KMS-11 (cell line): ENCODE data around the gene PRR4.

ENCODE experiments used
- H2AFZ ChIP-seq: fragments of 200-600 bp; sonication (generic); 2 replicates; pipeline ENCODE4 v1.6.1; 2016; ENCODE audit warnings: antibody characterized with exemption, mixed run types, low read depth
- H3K27ac ChIP-seq: fragments of 200-600 bp; sonication (generic); 2 replicates; pipeline ENCODE4 v1.6.1; 2016; ENCODE audit warnings: mild to moderate bottlenecking, mixed run types
- H3K27me3 ChIP-seq: fragments of 200-600 bp; sonication (generic); 2 replicates; pipeline ENCODE4 v1.6.1; 2017; ENCODE audit warnings: mild to moderate bottlenecking, low read depth, mixed run types, moderate library complexity; ENCODE audit not compliant: insufficient read depth
- H3K36me3 ChIP-seq: fragments of 200-600 bp; sonication (generic); 2 replicates; pipeline ENCODE4 v1.6.1; 2017; ENCODE audit warnings: mild to moderate bottlenecking, mixed run types; ENCODE audit not compliant: insufficient read depth
- H3K4me1 ChIP-seq: fragments of 200-600 bp; sonication (generic); 2 replicates; pipeline ENCODE4 v1.6.1; 2016; ENCODE audit warnings: mild to moderate bottlenecking, low read depth, mixed run types; ENCODE audit not compliant: poor library complexity, severe bottlenecking
- H3K4me2 ChIP-seq: fragments of 200-600 bp; sonication (generic); 2 replicates; pipeline ENCODE4 v1.7.0; 2016; ENCODE audit warnings: mild to moderate bottlenecking, mixed run types
- H3K4me3 ChIP-seq: fragments of 200-600 bp; sonication (generic); IDR thresholded peaks from 2 replicates; pipeline ENCODE4 v1.6.1; 2017; ENCODE audit warnings: low read depth, low read length, mixed read lengths; ENCODE audit not compliant: insufficient read depth
- H3K79me2 ChIP-seq: fragments of 200-600 bp; sonication (generic); 2 replicates; pipeline ENCODE4 v1.6.1; 2016; ENCODE audit warnings: low read depth, mixed run types; ENCODE audit not compliant: insufficient read depth
- H3K9ac ChIP-seq: fragments of 200-600 bp; sonication (generic); 2 replicates; pipeline ENCODE4 v1.6.1; 2016; ENCODE audit warnings: mild to moderate bottlenecking, mixed run types
- H4K20me1 ChIP-seq: fragments of 200-600 bp; sonication (generic); 2 replicates; pipeline ENCODE4 v1.6.1; 2016; ENCODE audit warnings: mild to moderate bottlenecking, mixed run types; ENCODE audit not compliant: insufficient read depth
- TF ChIP-seq, protein P1 (sequence below): fragments of 200-600 bp; sonication (generic); conservative IDR thresholded peaks from 2 replicates; pipeline ENCODE4 v1.6.1; 2017; ENCODE audit warnings: low read depth, mild to moderate bottlenecking, antibody characterized with exemption, low read length, moderate library complexity, mixed read lengths

The PRR4 gene

DNA sequence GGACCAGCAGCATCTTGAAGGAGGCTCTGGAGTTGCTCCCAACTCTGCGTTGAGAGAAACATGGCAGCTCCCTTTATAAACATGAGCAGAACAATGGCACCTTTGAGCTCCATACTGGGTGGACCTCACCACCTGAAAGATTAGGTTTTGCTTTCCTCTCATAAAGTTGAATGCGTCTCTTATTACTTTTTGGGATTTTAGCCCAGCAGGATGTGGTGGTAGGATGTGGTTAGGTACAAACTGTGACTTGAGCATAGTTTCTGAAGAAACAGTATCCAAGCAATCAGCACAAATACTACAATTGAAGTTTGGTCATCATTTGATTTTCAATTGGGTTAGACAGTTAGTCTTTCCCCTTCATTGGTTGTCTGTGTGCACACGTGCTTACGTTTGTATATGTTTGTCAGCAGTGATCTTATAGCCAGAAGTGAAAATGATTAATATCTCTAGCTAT, at the start of gene PRR4:
PRR4 (minus strand) TSS at position 51 of the 454 bp plus-strand sequence; CDS start at position 13, 38 bp downstream.
- no peak within 1 kb of the TSS for H2AFZ ChIP-seq
- H3K27ac ChIP-seq = no peak within 1 kb of the TSS
- no peak within 1 kb of the TSS for H3K9ac ChIP-seq
- no peak within 1 kb of the TSS for H3K4me3 ChIP-seq
- no peaks in the 10 kb centered on the region for H3K4me1 ChIP-seq
- no peaks in the 10 kb centered on the region for H4K20me1 ChIP-seq
- H3K79me2 ChIP-seq = no peaks in the 10 kb centered on the region
- no peak within 1 kb of the TSS for H3K4me2 ChIP-seq
- H3K36me3 ChIP-seq = no peaks in the 10 kb centered on the region
- TF ChIP-seq, protein P1, sequence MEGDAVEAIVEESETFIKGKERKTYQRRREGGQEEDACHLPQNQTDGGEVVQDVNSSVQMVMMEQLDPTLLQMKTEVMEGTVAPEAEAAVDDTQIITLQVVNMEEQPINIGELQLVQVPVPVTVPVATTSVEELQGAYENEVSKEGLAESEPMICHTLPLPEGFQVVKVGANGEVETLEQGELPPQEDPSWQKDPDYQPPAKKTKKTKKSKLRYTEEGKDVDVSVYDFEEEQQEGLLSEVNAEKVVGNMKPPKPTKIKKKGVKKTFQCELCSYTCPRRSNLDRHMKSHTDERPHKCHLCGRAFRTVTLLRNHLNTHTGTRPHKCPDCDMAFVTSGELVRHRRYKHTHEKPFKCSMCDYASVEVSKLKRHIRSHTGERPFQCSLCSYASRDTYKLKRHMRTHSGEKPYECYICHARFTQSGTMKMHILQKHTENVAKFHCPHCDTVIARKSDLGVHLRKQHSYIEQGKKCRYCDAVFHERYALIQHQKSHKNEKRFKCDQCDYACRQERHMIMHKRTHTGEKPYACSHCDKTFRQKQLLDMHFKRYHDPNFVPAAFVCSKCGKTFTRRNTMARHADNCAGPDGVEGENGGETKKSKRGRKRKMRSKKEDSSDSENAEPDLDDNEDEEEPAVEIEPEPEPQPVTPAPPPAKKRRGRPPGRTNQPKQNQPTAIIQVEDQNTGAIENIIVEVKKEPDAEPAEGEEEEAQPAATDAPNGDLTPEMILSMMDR = no peak
- no peaks in the 10 kb centered on the region for H3K27me3 ChIP-seq

- Histone ChIP-seq H3K9ac (no peak overlapping the region), H3K79me2 (no peaks in the 10 kb centered on the region), H2AFZ (no peak overlapping the region), H3K4me1 (no peaks in the 10 kb centered on the region), H4K20me1 (no peaks in the 10 kb centered on the region), H3K36me3 (no peaks in the 10 kb centered on the region), H3K4me2 (no peak overlapping the region), H3K27me3 (no peaks in the 10 kb centered on the region), H3K4me3 (no peak overlapping the region), H3K27ac (no peak overlapping the region)
- TF ChIP-seq, protein P1 = no peak
These were observed 47.6 kb upstream of the PRR4 start for GRCh38 chr12:10896854-10897253.

- no peaks in the 10 kb centered on the region for H4K20me1 ChIP-seq
- no peak overlapping the region for H3K9ac ChIP-seq
- H3K79me2 ChIP-seq = no peaks in the 10 kb centered on the region
- no peak overlapping the region for H2AFZ ChIP-seq
- no peak overlapping the region for H3K27ac ChIP-seq
- H3K4me1 ChIP-seq = no peaks in the 10 kb centered on the region
- no peaks in the 10 kb centered on the region for H3K36me3 ChIP-seq
- H3K4me2 ChIP-seq = no peak overlapping the region
- H3K27me3 ChIP-seq = no peaks in the 10 kb centered on the region
- H3K4me3 ChIP-seq = no peak overlapping the region
- TF ChIP-seq, protein P1 = no peak
These were observed 42.7 kb upstream of the PRR4 start for GRCh38 chr12:10891937-10892336.

GRCh38 chr12:10889226-10889625, 40.0 kb upstream of the PRR4 start:
- H3K27me3 ChIP-seq = no peaks in the 10 kb centered on the region
- TF ChIP-seq, protein P1 = no peak
- no peaks in the 10 kb centered on the region for H3K36me3 ChIP-seq
- no peak overlapping the region for H3K4me2 ChIP-seq
- no peaks in the 10 kb centered on the region for H4K20me1 ChIP-seq
- H3K9ac ChIP-seq = no peak overlapping the region
- no peak overlapping the region for H3K27ac ChIP-seq
- H3K4me1 ChIP-seq = no peaks in the 10 kb centered on the region
- H2AFZ ChIP-seq = no peak overlapping the region
- H3K4me3 ChIP-seq = no peak overlapping the region
- H3K79me2 ChIP-seq = no peaks in the 10 kb centered on the region
